K562 (cell line): ENCODE data around the gene ADAMTS2. TPM values are rescaled to one million over a fixed set of nuclear protein-coding genes. Genes with fewer than 3 reads are reported as not detected.

ENCODE experiments used
- ATAC-seq: fragments of 200-7000 bp; cut with Tn5 transposase; 3 replicates; pipeline ENCODE4 v1.9.1; 2020; ENCODE audit warnings: moderate library complexity
- BruUV-seq: library from RNA; stranded (reverse); fragments of 400-500 nt; replicated peaks from 2 replicates; lab custom pipeline; 2021; lab: Mats Ljungman, UMichigan
- CTCF ChIA-PET: fragments of 300-600 bp; formaldehyde crosslinking; extraction: SDS; loops from one replicate; lab custom pipeline; 2021; ENCODE audit warnings: low intra/inter-chr PET ratio; lab: Yijun Ruan, JAX
- POLR2A ChIA-PET: fragments of 300-600, 350-650 bp; sonication (Branson Sonifier 250); formaldehyde crosslinking; extraction: SDS; loops from one replicate; lab custom pipeline; 2021; ENCODE audit warnings: antibody characterized with exemption, inconsistent platforms; lab: Yijun Ruan, JAX
- DNase-seq, 4 experiments: peaks; one replicate each; pipeline versions ENCODE4 v3.0.0 to v3.0.0-alpha.2; 2011 to 2018; ENCODE audit warnings: low spot score in 3 of 4, mixed read lengths in 3 of 4; ENCODE audit errors: extremely low read depth in 1 of 4
- FAIRE-seq: peaks from 2 replicates; lab custom pipeline; 2011; peaks lifted over from hg19 to GRCh38; lab: Jason Lieb, UNC
- H2AFZ ChIP-seq: 2 replicates; pipeline ENCODE4 v1.6.0; 2011; ENCODE audit warnings: low read depth, low read length, control low read depth, inconsistent platforms
- H3K27ac ChIP-seq: fragments of 200-600 bp; 3 replicates; pipeline ENCODE4 v1.8.0; 2011; ENCODE audit warnings: low read depth, mild to moderate bottlenecking, control low read depth, inconsistent platforms, low read length, moderate library complexity, mixed read lengths; ENCODE audit errors: extremely low read depth
- H3K27me3 ChIP-seq, 2 experiments: fragments of 300-600 bp in 1 of 2; 2 replicates in 1 of 2; 3 replicates in 1 of 2; pipeline versions ENCODE4 v1.6.0 to v1.8.0; 2011; ENCODE audit warnings: inconsistent platforms in 2 of 2, low read length in 2 of 2, mild to moderate bottlenecking in 1 of 2, mixed read lengths in 1 of 2, moderate library complexity in 1 of 2; ENCODE audit not compliant: control insufficient read depth in 2 of 2, insufficient read depth in 2 of 2
- H3K36me3 ChIP-seq: fragments of 300-600 bp; 3 replicates; pipeline ENCODE4 v1.8.0; 2011; ENCODE audit warnings: mild to moderate bottlenecking, low read length, inconsistent platforms; ENCODE audit not compliant: control insufficient read depth, insufficient read depth
- H3K4me1 ChIP-seq, 2 experiments: fragments of 200-600 bp in 1 of 2; replicated peaks in 1 of 2; 2 replicates in 1 of 2; 3 replicates in 1 of 2; pipeline versions ENCODE4 v1.5.1 to v1.8.0; 2011; ENCODE audit warnings: inconsistent platforms in 2 of 2, low read length in 2 of 2, mild to moderate bottlenecking in 1 of 2, mixed read lengths in 1 of 2, moderate library complexity in 1 of 2; ENCODE audit not compliant: control insufficient read depth in 2 of 2, insufficient read depth in 2 of 2
- H3K4me2 ChIP-seq: 2 replicates; pipeline ENCODE4 v1.6.1; 2011; ENCODE audit warnings: low read length, control low read depth, inconsistent platforms, mixed read lengths; ENCODE audit not compliant: insufficient read depth
- H3K4me3 ChIP-seq: fragments of 200-600 bp; sonication (generic), shearing (Covaris generic); 2 replicates; pipeline ENCODE4 v1.5.1; 2016; ENCODE audit warnings: control low read depth, inconsistent platforms
- H3K79me2 ChIP-seq: fragments of 200-600 bp; 3 replicates; pipeline ENCODE4 v1.8.0; 2011; ENCODE audit warnings: low read length, inconsistent platforms; ENCODE audit not compliant: control insufficient read depth, insufficient read depth
- H3K9ac ChIP-seq, 2 experiments: 2 replicates each; pipeline versions ENCODE4 v1.6.0 to v1.6.1; 2011; ENCODE audit warnings: low read depth in 2 of 2, low read length in 2 of 2, control low read depth in 1 of 2, inconsistent platforms in 1 of 2, mild to moderate bottlenecking in 1 of 2, mixed read lengths in 1 of 2; ENCODE audit not compliant: insufficient read depth in 1 of 2
- H3K9me1 ChIP-seq: one replicate; pipeline ENCODE4 v1.6.0; 2011; ENCODE audit warnings: inconsistent platforms, mild to moderate bottlenecking, low read length, moderate library complexity; ENCODE audit not compliant: control insufficient read depth, insufficient read depth
- H3K9me3 ChIP-seq: replicated peaks from 2 replicates; pipeline ENCODE4 v1.5.1; 2011; ENCODE audit warnings: low read depth, low read length, inconsistent platforms; ENCODE audit not compliant: control insufficient read depth, insufficient read depth
- H4K20me1 ChIP-seq: replicated peaks from 2 replicates; pipeline ENCODE4 v1.6.1; 2011; ENCODE audit warnings: low read length, inconsistent platforms, mixed read lengths; ENCODE audit not compliant: control insufficient read depth, insufficient read depth
- BDP1 ChIP-seq: IDR thresholded peaks from 3 replicates; pipeline ENCODE4 v1.6.1; 2011; ENCODE audit not compliant: insufficient read length, insufficient read depth
- BRD4 ChIP-seq: fragments of 200-600 bp; sonication (generic); IDR thresholded peaks from 2 replicates; pipeline ENCODE4 v1.6.1; 2017; ENCODE audit warnings: inconsistent platforms
- CBX1 ChIP-seq: sonication (generic); IDR thresholded peaks from 2 replicates; pipeline ENCODE4 v1.6.1; 2016; ENCODE audit warnings: antibody characterized with exemption, low read depth, mild to moderate bottlenecking
- ELK1 ChIP-seq: sonication (generic); formaldehyde crosslinking; IDR thresholded peaks from 2 replicates; pipeline ENCODE4 v1.8.1; 2022; ENCODE audit warnings: missing genetic modification reagents
- FOXK1 ChIP-seq: sonication (generic); formaldehyde crosslinking; IDR thresholded peaks from 2 replicates; pipeline ENCODE4 v1.8.0; 2022; ENCODE audit warnings: missing genetic modification reagents, mild to moderate bottlenecking, borderline replicate concordance
- GABPB1 ChIP-seq: sonication (generic); formaldehyde crosslinking; IDR thresholded peaks from 2 replicates; pipeline ENCODE4 v1.8.0; 2022; ENCODE audit warnings: mild to moderate bottlenecking, missing genetic modification reagents
- MNT ChIP-seq, 2 experiments: fragments of 450-650 bp; conservative IDR thresholded peaks; 2 replicates each; pipeline ENCODE4 v1.6.1; 2017; ENCODE audit warnings: mild to moderate bottlenecking in 2 of 2, moderate library complexity in 2 of 2
- NFE2 ChIP-seq: IDR thresholded peaks from 2 replicates; pipeline ENCODE4 v1.6.1; 2014; ENCODE audit warnings: antibody characterized with exemption, low read depth
- RFX1 ChIP-seq: fragments of 450-650 bp; IDR thresholded peaks from 2 replicates; pipeline ENCODE4 v1.6.1; 2016; ENCODE audit warnings: mild to moderate bottlenecking, moderate library complexity
- SRSF9 ChIP-seq: fragments of 200-400 bp; formaldehyde crosslinking; IDR thresholded peaks from 2 replicates; pipeline ENCODE4 v1.6.1; 2017; ENCODE audit warnings: low read depth, low read length, borderline replicate concordance
- TSHZ1 ChIP-seq: fragments of 250-450 bp; sonication (Bioruptor Pico); IDR thresholded peaks from 2 replicates; pipeline ENCODE4 v1.4.0; 2020; ENCODE audit warnings: mild to moderate bottlenecking, moderate library complexity
- ZNF174 ChIP-seq: fragments of 250-450 bp; sonication (Bioruptor Pico); IDR thresholded peaks from 2 replicates; pipeline ENCODE4 v1.4.0; 2020; ENCODE audit warnings: mild to moderate bottlenecking
- ZNF197 ChIP-seq: fragments of 200-800 bp; sonication (Bioruptor generic); IDR thresholded peaks from 2 replicates; pipeline ENCODE4 v1.6.1; 2016; ENCODE audit warnings: low read depth, missing genetic modification characterization, missing compliant biosample characterization
- ZNF212 ChIP-seq: fragments of 450-650 bp; formaldehyde crosslinking; IDR thresholded peaks from 2 replicates; pipeline ENCODE4 v1.4.0; 2020; ENCODE audit warnings: mild to moderate bottlenecking
- ZNF395 ChIP-seq: fragments of 200-800 bp; sonication (Bioruptor generic); IDR thresholded peaks from 2 replicates; pipeline ENCODE4 v1.6.1; 2017; ENCODE audit warnings: missing genetic modification characterization, missing compliant biosample characterization
- ZSCAN32 ChIP-seq: fragments of 450-650 bp; formaldehyde crosslinking; IDR thresholded peaks from 2 replicates; pipeline ENCODE4 v1.4.0; 2020; ENCODE audit warnings: mild to moderate bottlenecking, moderate library complexity
- WGBS: fragments of 100-300 bp; shearing (Covaris generic); methylation state at CpG from one replicate; pipeline ENCODE4 v1.1.6; 2016; ENCODE audit warnings: low coverage, mixed read lengths; ENCODE audit not compliant: insufficient coverage; ENCODE audit errors: missing lambda C conversion rate; 5-methylcytosine and 5-hydroxymethylcytosine counted together
- in situ Hi-C: fragments of 300-500 bp; cut with MboI; formaldehyde crosslinking; loops from 4 replicates; pipeline ENCODE4 v1.15.0; 2018; ENCODE audit warnings: inconsistent platforms, mixed read lengths
- intact Hi-C: fragments of 100-400 bp; cut with micrococcal nuclease; formaldehyde crosslinking; loops from 2 replicates; pipeline ENCODE4 v1.14.2; 2022
- polyA plus RNA-seq, 8 experiments: library from polyadenylated mRNA; depleted of rRNA in 4 of 8; stranded (reverse) in 5 of 8; unstranded in 3 of 8; fragments of >200 nt; fragmentation: Nextera tagmentation in 2 of 8; fragmentation: Illumina TruSeq in 1 of 8; extraction: Ambion mirVana in 2 of 8; extraction: Trizol in 1 of 8; gene quantifications; 2 replicates each; pipeline versions ENCODE4 v1.2.1 to v1.2.3, GENCODE V29; 2011 to 2014; ENCODE audit warnings: inconsistent platforms in 1 of 8, missing spikeins in 1 of 8
- total RNA-seq, 7 experiments: library from RNA; depleted of rRNA in 6 of 7; stranded (reverse); fragments of >200 nt in 6 of 7; fragmentation: Illumina TruSeq in 2 of 7; extraction: Trizol in 2 of 7; gene quantifications; 2 replicates each; pipeline versions ENCODE4 v1.2.1 to v1.2.3, GENCODE V29; 2011 to 2021; ENCODE audit warnings: low replicate concordance in 1 of 7

The ADAMTS2 gene
- total and polyA plus RNA-seq, 9 of the 15 experiments (the other 6 are each of a cell fraction or from before 2014, with no cell fraction given), result not detected

GRCh38 chr5:179204572-179204971, 140.7 kb downstream of the ADAMTS2 start:
- Histone ChIP-seq H3K9me3 (no peaks in the 10 kb centered on the region), H3K36me3 (no peaks in the 10 kb centered on the region), H3K4me1 (peaks cover 0 to 4% of the 10 kb centered on the region in 2 experiments; a peak in 2 of 5 replicates), H3K9ac (no peak overlapping the region; a peak in 1 of 4 replicates), H3K27ac (no peak overlapping the region), H3K27me3 (peaks cover 21 to 70% of the 10 kb centered on the region in 2 experiments), H3K4me2 (no peak overlapping the region), H3K4me3 (no peak overlapping the region), H4K20me1 (no peaks in the 10 kb centered on the region), H2AFZ (no peak overlapping the region), H3K9me1 (no peaks in the 10 kb centered on the region), H3K79me2 (no peaks in the 10 kb centered on the region)
- BruUV-seq, result no TSS peak
- intact Hi-C loops (no loop called here), in situ Hi-C loops (no loop called here)
- ChIA-PET POLR2A (no interaction called here), CTCF (no interaction called here)
- DNase-seq (peak in 1 of 4 experiments; percentile 17), ATAC-seq (no peak), FAIRE-seq (no peak)
- WGBS, result 6% methylated on average over 21 of the region's 21 CpGs
- no peak for TF ChIP-seq NFE2
- no peak for TF ChIP-seq ZNF212
- TF ChIP-seq MNT (conservative IDR thresholded peaks at IDR 0.05), result no peak
- no peak for TF ChIP-seq ZSCAN32 (CRISPR knock-in tag)
- TF ChIP-seq ZNF395, result no peak
- TF ChIP-seq RFX1, result no peak
- TF ChIP-seq BRD4, result no peak
- TF ChIP-seq CBX1, result no peak
- TF ChIP-seq GABPB1, result no peak
- TF ChIP-seq SRSF9, result no peak
- no peak for TF ChIP-seq ZNF197
- TF ChIP-seq ELK1 (CRISPR knock-in tag), result no peak
- TF ChIP-seq BDP1, result no peak
- no peak for TF ChIP-seq FOXK1
- TF ChIP-seq TSHZ1 (CRISPR knock-in tag), result no peak
- no peak for TF ChIP-seq ZNF174 (CRISPR knock-in tag)
